D721Med (cell line): Measurements from ENCODE around the gene BMPR1A.

Source experiments
- DNase-seq: peaks from one replicate; pipeline ENCODE4 v3.0.0; 2011; ENCODE audit warnings: low spot score; ENCODE audit not compliant: insufficient read length
- FAIRE-seq: peaks from 2 replicates; lab custom pipeline; 2011; peaks lifted over from hg19 to GRCh38; lab: Jason Lieb, UNC
- TF ChIP-seq, protein P1 (sequence below): IDR thresholded peaks from 2 replicates; pipeline ENCODE4 v1.5.1; 2012; ENCODE audit warnings: mild to moderate bottlenecking, control low read depth; ENCODE audit not compliant: insufficient read depth; ENCODE audit errors: missing control alignments

Gene BMPR1A

GRCh38 chr10:86763404-86763803 lies 7.0 kb downstream of the BMPR1A start:
- FAIRE-seq (no peak), DNase-seq (no peak)
- TF ChIP-seq, protein P1, sequence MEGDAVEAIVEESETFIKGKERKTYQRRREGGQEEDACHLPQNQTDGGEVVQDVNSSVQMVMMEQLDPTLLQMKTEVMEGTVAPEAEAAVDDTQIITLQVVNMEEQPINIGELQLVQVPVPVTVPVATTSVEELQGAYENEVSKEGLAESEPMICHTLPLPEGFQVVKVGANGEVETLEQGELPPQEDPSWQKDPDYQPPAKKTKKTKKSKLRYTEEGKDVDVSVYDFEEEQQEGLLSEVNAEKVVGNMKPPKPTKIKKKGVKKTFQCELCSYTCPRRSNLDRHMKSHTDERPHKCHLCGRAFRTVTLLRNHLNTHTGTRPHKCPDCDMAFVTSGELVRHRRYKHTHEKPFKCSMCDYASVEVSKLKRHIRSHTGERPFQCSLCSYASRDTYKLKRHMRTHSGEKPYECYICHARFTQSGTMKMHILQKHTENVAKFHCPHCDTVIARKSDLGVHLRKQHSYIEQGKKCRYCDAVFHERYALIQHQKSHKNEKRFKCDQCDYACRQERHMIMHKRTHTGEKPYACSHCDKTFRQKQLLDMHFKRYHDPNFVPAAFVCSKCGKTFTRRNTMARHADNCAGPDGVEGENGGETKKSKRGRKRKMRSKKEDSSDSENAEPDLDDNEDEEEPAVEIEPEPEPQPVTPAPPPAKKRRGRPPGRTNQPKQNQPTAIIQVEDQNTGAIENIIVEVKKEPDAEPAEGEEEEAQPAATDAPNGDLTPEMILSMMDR = no peak

- FAIRE-seq = no peak
- TF ChIP-seq, protein P1 = no peak
- no peak for DNase-seq
Measured at GRCh38 chr10:86765548-86765947, 9.1 kb downstream of the BMPR1A start.

DNA sequence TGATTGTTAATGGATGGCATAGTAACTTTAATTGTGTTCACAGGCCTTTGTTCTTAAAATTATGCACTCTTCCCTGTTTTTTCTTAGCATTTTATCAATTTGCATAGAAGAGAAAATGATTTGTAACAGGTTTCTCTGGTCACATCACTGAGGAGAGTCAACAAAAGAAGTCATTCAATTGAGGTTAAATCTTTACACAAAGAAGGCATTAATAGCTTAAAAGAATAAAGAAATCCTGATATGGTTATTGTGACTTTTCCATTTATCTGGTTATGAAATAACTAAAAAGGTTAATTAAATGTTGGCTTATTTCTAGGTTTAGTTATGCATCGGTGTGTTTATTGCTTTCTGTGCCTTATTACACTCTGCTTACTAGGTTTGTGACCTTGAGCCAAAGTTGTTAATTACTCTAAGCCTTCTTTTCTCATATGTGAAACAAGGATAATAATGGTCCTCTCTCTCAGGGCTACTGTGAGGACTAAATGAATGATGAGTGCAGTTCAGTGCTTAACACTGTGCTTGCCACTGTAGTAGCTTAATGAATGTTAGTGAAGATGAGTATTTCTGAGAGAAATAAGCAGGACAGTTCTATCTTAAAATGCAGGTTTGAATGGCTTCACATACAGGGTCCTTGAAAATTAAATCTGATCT lies 12.1 kb downstream of the BMPR1A start:
- FAIRE-seq (peak; percentile 67), DNase-seq (no peak)
- TF ChIP-seq, protein P1 = no peak

DNA sequence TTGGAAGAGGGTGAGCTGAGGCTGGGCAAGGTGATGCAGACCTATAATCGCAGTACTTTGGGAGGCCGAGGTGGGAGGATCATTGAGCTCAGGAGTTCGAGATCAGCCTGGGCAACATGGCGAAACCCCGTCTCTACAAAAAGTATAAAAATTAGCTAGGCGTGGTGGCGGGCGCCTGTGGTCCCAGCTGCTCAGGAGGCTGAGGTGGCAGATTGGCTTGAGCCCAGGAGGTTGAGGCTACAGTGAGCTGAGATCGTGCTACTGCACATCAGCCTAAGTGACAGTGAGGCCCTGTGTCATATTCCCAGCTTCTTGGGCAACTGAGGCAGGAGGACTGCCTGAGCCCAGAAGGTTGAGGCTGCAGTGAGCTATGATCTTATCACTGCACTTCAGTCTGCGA lies 13.6 kb downstream of the BMPR1A start:
- FAIRE-seq = no peak
- DNase-seq = no peak
- TF ChIP-seq, protein P1 = no peak

DNA sequence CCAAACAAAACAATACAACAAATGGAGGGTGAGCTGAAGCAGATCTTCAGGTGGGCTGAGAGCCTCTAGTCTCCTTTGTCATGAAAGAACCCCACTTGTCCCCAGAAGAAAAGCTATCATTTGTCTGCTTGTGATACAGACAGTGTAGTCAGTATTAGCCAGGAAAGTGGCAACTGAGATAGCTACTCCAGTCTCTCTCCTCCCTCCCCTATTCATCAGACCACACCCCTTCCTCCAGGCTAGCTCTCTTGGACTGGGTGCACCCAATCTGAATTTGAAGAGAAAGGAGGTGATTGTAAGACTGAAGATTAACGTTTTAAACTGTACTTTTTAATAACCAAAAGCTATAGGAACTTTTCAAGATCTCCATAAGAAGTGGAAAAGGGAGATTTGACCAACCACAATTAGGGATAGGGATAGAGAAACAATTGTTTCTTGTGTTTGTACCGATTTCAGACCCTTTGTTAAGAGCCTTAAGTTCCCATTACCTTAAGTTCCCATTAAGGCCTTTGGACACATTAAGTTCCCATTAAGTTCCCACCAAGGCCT lies 14.1 kb downstream of the BMPR1A start:
- DNase-seq (no peak), FAIRE-seq (no peak)
- TF ChIP-seq, protein P1 = no peak

DNA sequence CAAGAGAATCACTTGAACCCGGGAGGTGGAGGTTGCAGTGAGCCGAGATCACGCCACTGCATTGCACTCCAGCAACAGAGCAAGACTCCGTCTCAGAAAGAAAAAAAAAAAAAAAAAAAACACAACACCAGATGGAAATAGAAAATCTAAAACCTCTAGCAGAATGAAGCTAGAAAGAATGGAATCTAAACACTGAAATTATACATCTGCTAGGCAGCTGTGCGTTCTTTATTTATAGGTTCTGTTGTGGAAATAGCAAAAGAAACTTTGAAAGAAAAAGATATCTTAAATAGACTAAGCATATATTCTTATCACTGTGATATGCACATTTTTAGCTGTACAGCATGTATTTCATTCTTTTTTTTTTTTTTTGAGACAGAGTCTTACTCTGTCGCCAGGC lies 17.1 kb downstream of the BMPR1A start:
- DNase-seq = no peak
- no peak for FAIRE-seq
- TF ChIP-seq, protein P1 = no peak
